ENCODE data around the gene SMYD4. TPM values are rescaled to one million over a fixed set of nuclear protein-coding genes. Genes with fewer than 3 reads are reported as not detected.
A peak's percentile ranks its signal among the peaks of the same experiment; 100 is the strongest.
"Not testable (repeated sequence)": the region's sequence is repeated elsewhere in the genome, so short reads cannot be mapped to it uniquely, and the experiment has no call there.

The SMYD4 gene
- total and polyA plus RNA-seq, 2 experiments from 2014 or later: 8.5 to 11.4 TPM

- no peak for TF ChIP-seq EZH2phosphoT487 (IDR thresholded peaks at IDR 0.05; ENCODE audit: low read depth, severe bottlenecking, unreplicated experiment)
- no peak for TF ChIP-seq EZH2 (IDR thresholded peaks at IDR 0.05; ENCODE audit: borderline replicate concordance)
- no peak for TF ChIP-seq CTCF (IDR thresholded peaks at IDR 0.05; ENCODE audit: poor library complexity)
These were observed 29.0 kb downstream of the SMYD4 start for GRCh38 chr17:1800712-1801111.

GRCh38 chr17:1800240-1800639 lies 29.5 kb downstream of the SMYD4 start:
- no peak overlapping the region for H3K27ac ChIP-seq
- WGBS (ENCODE audit: low lambda C conversion rate, missing lambda C conversion rate): 92% methylated on average over 7 of the region's 7 CpGs
- H3K4me3 ChIP-seq: no peak overlapping the region
- peaks cover 3% of the 10 kb centered on the region for H3K79me2 ChIP-seq
- no peaks in the 10 kb centered on the region for H3K4me1 ChIP-seq (ENCODE audit: insufficient read depth)
- H4K20me1 ChIP-seq (ENCODE audit: insufficient read depth, poor library complexity, severe bottlenecking): no peaks in the 10 kb centered on the region
- H3K4me2 ChIP-seq: no peak overlapping the region
- H2AFZ ChIP-seq: no peak overlapping the region
- H3K27me3 ChIP-seq: no peaks in the 10 kb centered on the region
- TF ChIP-seq CTCF (IDR thresholded peaks at IDR 0.05; ENCODE audit: poor library complexity) (no peak), EZH2 (IDR thresholded peaks at IDR 0.05; ENCODE audit: borderline replicate concordance) (no peak), EZH2phosphoT487 (IDR thresholded peaks at IDR 0.05; ENCODE audit: low read depth, severe bottlenecking, unreplicated experiment) (no peak)
- H3K9me3 ChIP-seq (ENCODE audit: low read depth): no peaks in the 10 kb centered on the region
- no peaks in the 10 kb centered on the region for H3K9me2 ChIP-seq (replicated peaks; ENCODE audit: insufficient read depth)
- H3K36me3 ChIP-seq (replicated peaks; ENCODE audit: insufficient read depth, low read depth): peaks cover 4% of the 10 kb centered on the region
- no peak for DNase-seq (ENCODE audit: low spot score)

More at GRCh38 chr17:1800712-1801111, 29.0 kb downstream of the SMYD4 start:
- Histone ChIP-seq H3K27me3 (no peaks in the 10 kb centered on the region), H3K9me2 (replicated peaks; ENCODE audit: insufficient read depth) (no peaks in the 10 kb centered on the region), H4K20me1 (ENCODE audit: insufficient read depth, poor library complexity, severe bottlenecking) (no peaks in the 10 kb centered on the region), H3K9me3 (ENCODE audit: low read depth) (no peaks in the 10 kb centered on the region), H3K4me2 (no peak overlapping the region), H3K4me3 (no peak overlapping the region), H3K79me2 (peaks cover 3% of the 10 kb centered on the region), H3K27ac (no peak overlapping the region), H3K4me1 (ENCODE audit: insufficient read depth) (no peaks in the 10 kb centered on the region), H2AFZ (no peak overlapping the region), H3K36me3 (replicated peaks; ENCODE audit: insufficient read depth, low read depth) (peaks cover 4% of the 10 kb centered on the region)
- WGBS (ENCODE audit: low lambda C conversion rate, missing lambda C conversion rate): 78% methylated on average over 4 of the region's 4 CpGs
- DNase-seq (ENCODE audit: low spot score): no peak

GRCh38 chr17:1797846-1798245 lies 31.9 kb downstream of the SMYD4 start:
- not testable (repeated sequence) for H3K4me2 ChIP-seq; H3K9me2 ChIP-seq (replicated peaks; ENCODE audit: insufficient read depth); H4K20me1 ChIP-seq (ENCODE audit: insufficient read depth, poor library complexity, severe bottlenecking); H3K9me3 ChIP-seq (ENCODE audit: low read depth); H2AFZ ChIP-seq; H3K36me3 ChIP-seq (replicated peaks; ENCODE audit: insufficient read depth, low read depth); H3K27me3 ChIP-seq; H3K4me3 ChIP-seq; H3K79me2 ChIP-seq; DNase-seq (ENCODE audit: low spot score); H3K4me1 ChIP-seq (ENCODE audit: insufficient read depth)
- WGBS (ENCODE audit: low lambda C conversion rate, missing lambda C conversion rate): 91% methylated on average over 8 of the region's 8 CpGs
- peak overlapping the region; percentile 17 for H3K27ac ChIP-seq

- Histone ChIP-seq H3K27me3 (no peaks in the 10 kb centered on the region), H4K20me1 (ENCODE audit: insufficient read depth, poor library complexity, severe bottlenecking) (no peaks in the 10 kb centered on the region), H3K79me2 (peaks cover 6% of the 10 kb centered on the region), H3K9me2 (replicated peaks; ENCODE audit: insufficient read depth) (no peaks in the 10 kb centered on the region), H3K27ac (no peak overlapping the region), H3K4me2 (no peak overlapping the region), H2AFZ (no peak overlapping the region), H3K4me3 (no peak overlapping the region), H3K36me3 (replicated peaks; ENCODE audit: insufficient read depth, low read depth) (no peaks in the 10 kb centered on the region), H3K9me3 (ENCODE audit: low read depth) (no peaks in the 10 kb centered on the region), H3K4me1 (ENCODE audit: insufficient read depth) (no peaks in the 10 kb centered on the region)
- no peak for DNase-seq (ENCODE audit: low spot score)
- WGBS (ENCODE audit: low lambda C conversion rate, missing lambda C conversion rate): 75% methylated on average over 3 of the region's 3 CpGs
- TF ChIP-seq EZH2phosphoT487 (IDR thresholded peaks at IDR 0.05; ENCODE audit: low read depth, severe bottlenecking, unreplicated experiment) (no peak), EZH2 (IDR thresholded peaks at IDR 0.05; ENCODE audit: borderline replicate concordance) (no peak), CTCF (IDR thresholded peaks at IDR 0.05; ENCODE audit: poor library complexity) (no peak)
These were observed 32.4 kb downstream of the SMYD4 start for GRCh38 chr17:1797323-1797722.

Measured in hepatocyte (in vitro differentiated cells).